HG03571 (cell line): Measurements from ENCODE around the gene KRTAP13-4.

Source experiments
- ATAC-seq: cut with Tn5 transposase; IDR thresholded peaks from one replicate; pipeline ENCODE4 v1.9.1; 2021; ENCODE audit not compliant: unreplicated experiment

The KRTAP13-4 gene

GRCh38 chr21:30430170-30430655 is at the start of gene KRTAP13-4:
TSS of gene KRTAP13-4 (plus strand) at chr21:30430220. CDS start at chr21:30430276, 56 bp downstream.
- ATAC-seq: no peak

GRCh38 chr21:30382201-30382600 is 47.8 kb upstream of the KRTAP13-4 start:
- ATAC-seq: no peak

GRCh38 chr21:30391492-30392025 is 38.5 kb upstream of the KRTAP13-4 start:
- ATAC-seq: no peak

- ATAC-seq: no peak
Measured at GRCh38 chr21:30395731-30396130, 34.3 kb upstream of the KRTAP13-4 start, which contains the start of gene KRTAP13-1. TSS of gene KRTAP13-1 (plus strand) at chr21:30396031. CDS start at chr21:30396087, 56 bp downstream.

- no peak for ATAC-seq
Measured at GRCh38 chr21:30408782-30409494, 21.1 kb upstream of the KRTAP13-4 start.

GRCh38 chr21:30415993-30416392 is 14.0 kb upstream of the KRTAP13-4 start:
- no peak for ATAC-seq

GRCh38 chr21:30425826-30426225 is 4.2 kb upstream of the KRTAP13-4 start, which contains the start of gene KRTAP13-3:
TSS of gene KRTAP13-3 (minus strand) at chr21:30425926. CDS start at chr21:30425912, 14 bp downstream.
- no peak for ATAC-seq

GRCh38 chr21:30426731-30427130 is 3.3 kb upstream of the KRTAP13-4 start:
- ATAC-seq: no peak

- no peak for ATAC-seq
Measured at GRCh38 chr21:30434033-30434631, 4.1 kb downstream of the KRTAP13-4 start.

- no peak for ATAC-seq
Measured at GRCh38 chr21:30437010-30437565, 7.1 kb downstream of the KRTAP13-4 start.

- ATAC-seq: no peak
Measured at GRCh38 chr21:30439975-30440374, 10.0 kb downstream of the KRTAP13-4 start, which contains the start of gene KRTAP15-1. TSS of gene KRTAP15-1 (plus strand) at chr21:30440275. CDS start at chr21:30440328, 53 bp downstream.

GRCh38 chr21:30443226-30443625 is 13.2 kb downstream of the KRTAP13-4 start:
- no peak for ATAC-seq

GRCh38 chr21:30444204-30444603 is 14.2 kb downstream of the KRTAP13-4 start:
- no peak for ATAC-seq

GRCh38 chr21:30447056-30447455 is 17.0 kb downstream of the KRTAP13-4 start:
- ATAC-seq: no peak

- no peak for ATAC-seq
Measured at GRCh38 chr21:30448514-30448913, 18.5 kb downstream of the KRTAP13-4 start.

- ATAC-seq: no peak
Measured at GRCh38 chr21:30463713-30464112, 33.7 kb downstream of the KRTAP13-4 start.

- no peak for ATAC-seq
Measured at GRCh38 chr21:30468900-30469714, 39.1 kb downstream of the KRTAP13-4 start.

GRCh38 chr21:30478004-30478403 is 48.0 kb downstream of the KRTAP13-4 start:
- no peak for ATAC-seq

- no peak for ATAC-seq
Measured at GRCh38 chr21:30479259-30479658, 49.2 kb downstream of the KRTAP13-4 start.

- no peak for ATAC-seq
Measured at GRCh38 chr21:30480145-30480544, 50.1 kb downstream of the KRTAP13-4 start, which contains the start of gene KRTAP19-1. TSS of gene KRTAP19-1 (minus strand) at chr21:30480367. CDS start at chr21:30480317, 50 bp downstream.
